Endometrial microvascular endothelial cells (primary cell): Measurements from ENCODE around the gene EPM2AIP1. TPM values are rescaled to one million over a fixed set of nuclear protein-coding genes. Genes with fewer than 3 reads are reported as not detected.
"Not testable (repeated sequence)": the region's sequence is repeated elsewhere in the genome, so short reads cannot be mapped to it uniquely, and the experiment has no call there.

Experiments
- in situ Hi-C: cut with HindIII; loops from 2 replicates; pipeline ENCODE4 v1.10.0; 2017; ENCODE audit warnings: low sequenced_read_pairs, low pct_unique_long_range_greater_than_20kb; ENCODE audit errors: inconsistent ontology term
- total RNA-seq: library from RNA; depleted of rRNA; stranded (reverse); fragments of >200 nt; gene quantifications from one replicate; pipeline ENCODE4 v1.2.3, GENCODE V29; 2015; ENCODE audit errors: inconsistent ontology term

EPM2AIP1 gene
- total RNA-seq, 1 donor from 2014 or later: 8.8 TPM

GRCh38 chr3:36957862-36958686 lies 34.9 kb downstream of the EPM2AIP1 start:
- in situ Hi-C loops: no loop called here

GRCh38 chr3:36957063-36957462 lies 35.9 kb downstream of the EPM2AIP1 start:
- in situ Hi-C loops: no loop called here

- in situ Hi-C loops: no loop called here
These were observed 36.8 kb downstream of the EPM2AIP1 start for GRCh38 chr3:36956155-36956554.

GRCh38 chr3:36954452-36955134 lies 38.3 kb downstream of the EPM2AIP1 start:
- in situ Hi-C loops: no loop called here

- in situ Hi-C loops: not testable (repeated sequence)
These were observed 45.1 kb downstream of the EPM2AIP1 start for GRCh38 chr3:36947814-36948213.

- in situ Hi-C loops: no loop called here
These were observed 47.5 kb downstream of the EPM2AIP1 start for GRCh38 chr3:36945333-36945980.

GRCh38 chr3:36944641-36945270 lies 48.2 kb downstream of the EPM2AIP1 start, which contains the start of gene TRANK1:
TRANK1 (minus strand) TSS chr3:36945054; CDS start chr3:36944809, 245 bp downstream.
- in situ Hi-C loops: no loop called here

GRCh38 chr3:36944012-36944640 lies 48.8 kb downstream of the EPM2AIP1 start:
- in situ Hi-C loops: no loop called here

GRCh38 chr3:36943601-36944000 lies 49.3 kb downstream of the EPM2AIP1 start:
- in situ Hi-C loops: no loop called here

- in situ Hi-C loops: no loop called here
These were observed 50.2 kb downstream of the EPM2AIP1 start for GRCh38 chr3:36942638-36943248.

GRCh38 chr3:36941658-36942057 lies 51.3 kb downstream of the EPM2AIP1 start:
- in situ Hi-C loops: no loop called here

- in situ Hi-C loops: no loop called here
These were observed 51.8 kb downstream of the EPM2AIP1 start for GRCh38 chr3:36941162-36941561.

- in situ Hi-C loops: no loop called here
These were observed 55.4 kb downstream of the EPM2AIP1 start for GRCh38 chr3:36937492-36937891.

Other genes starting within 250 kb of the EPM2AIP1 start
- not detected for gene DCLK3, start 228.6 kb downstream of the EPM2AIP1 start, total RNA-seq
- gene TRANK1, start 48.1 kb downstream of the EPM2AIP1 start, total RNA-seq: 6.2 TPM
- 36.3 TPM for gene MLH1, start 387 bp upstream of the EPM2AIP1 start, total RNA-seq
- 47.3 TPM for gene LRRFIP2, start 181.5 kb upstream of the EPM2AIP1 start, total RNA-seq